GM18907 (cell line): ENCODE results near the gene MAGEB1.

ENCODE experiments used
- ATAC-seq: cut with Tn5 transposase; IDR thresholded peaks from one replicate; pipeline ENCODE4 v1.9.1; 2021; ENCODE audit warnings: mild to moderate bottlenecking, moderate library complexity; ENCODE audit not compliant: unreplicated experiment

The MAGEB1 gene

DNA sequence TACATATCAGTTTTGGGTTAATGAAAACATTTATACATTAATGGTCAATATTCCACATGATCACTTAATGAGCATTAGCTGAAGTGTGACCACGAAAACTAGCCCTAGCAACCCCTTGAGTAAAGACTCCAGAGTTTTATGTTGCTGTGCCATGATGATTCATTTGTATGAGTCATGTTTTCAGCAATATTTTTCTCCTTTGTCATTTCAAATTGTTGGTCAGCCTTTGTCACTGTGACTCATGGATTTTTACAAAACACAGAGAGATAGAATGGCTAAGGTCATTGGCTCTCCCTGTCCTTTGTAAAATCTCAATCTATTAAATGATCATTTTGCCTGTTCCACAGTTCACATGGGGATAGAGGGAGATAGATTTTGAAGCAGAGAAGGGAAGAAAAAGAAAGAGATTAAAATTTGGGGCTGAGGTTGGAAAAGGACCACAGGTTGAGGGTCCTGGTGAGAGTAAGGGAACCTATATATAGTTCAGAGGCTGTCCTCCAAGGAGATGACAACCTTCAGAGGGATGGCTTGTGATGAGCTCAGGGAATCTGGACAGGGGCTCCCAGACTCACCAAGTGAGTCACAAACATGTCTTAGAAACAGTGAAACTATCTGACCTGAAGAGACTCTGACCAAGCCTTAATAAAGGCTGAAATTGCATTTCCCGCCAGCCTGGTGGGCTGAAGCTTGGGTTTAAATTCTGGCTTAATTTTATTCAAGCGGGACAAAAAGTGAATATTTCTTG lies 36.7 kb downstream of the MAGEB1 start:
- ATAC-seq: no peak

- no peak for ATAC-seq
Measured at GRCh38 chrX:30296408-30297254, 49.7 kb downstream of the MAGEB1 start.

DNA sequence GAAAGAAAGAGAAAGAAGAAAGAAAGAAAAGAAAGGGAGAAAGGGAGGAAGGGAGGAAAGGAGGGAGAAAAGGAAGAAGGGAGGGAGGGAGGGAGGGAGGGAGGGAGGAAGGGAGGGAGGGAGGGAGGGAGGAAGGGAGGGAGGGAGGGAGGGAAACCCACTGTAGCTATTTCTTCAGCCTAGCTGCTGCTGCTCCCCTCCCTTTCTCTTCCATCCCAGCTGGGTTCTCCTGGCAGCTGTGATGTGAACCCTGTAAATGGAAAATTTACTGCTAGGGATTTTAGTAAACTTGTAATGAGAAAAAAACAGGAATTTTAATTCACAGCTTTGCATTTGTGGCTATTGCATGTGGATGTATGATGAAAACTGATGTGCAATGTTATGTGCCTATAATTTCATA lies 54.3 kb downstream of the MAGEB1 start:
- ATAC-seq: no peak
